Activated CD8-positive, alpha-beta T cell treated with anti-CD3 and anti-CD28 coated beads, Interleukin-2, amount 10 ng/mL, durations not matched to agents 7 days and 5 days (primary cell): ENCODE data around the gene MRPL2. TPM values are rescaled to one million over a fixed set of nuclear protein-coding genes. Genes with fewer than 3 reads are reported as not detected.

Experiments used
- ATAC-seq: fragments of 150-1000 bp; cut with Tn5 transposase; one replicate; pipeline ENCODE4 v1.10.0; 2021; ENCODE audit warnings: moderate library complexity
- CTCF ChIA-PET: fragments of 350-600 bp; sonication (Branson Sonifier 250); formaldehyde crosslinking; loops from one replicate; lab custom pipeline; 2021; ENCODE audit warnings: antibody characterized with exemption; lab: Charles Lee
- POLR2A ChIA-PET: fragments of 350-600 bp; sonication (Branson Sonifier 250); formaldehyde crosslinking; loops from one replicate; lab custom pipeline; 2021; ENCODE audit warnings: antibody characterized with exemption; lab: Charles Lee
- DNase-seq: peaks from one replicate; pipeline ENCODE4 v3.0.0-alpha.2; 2020
- H3K27ac Mint-ChIP-seq: one replicate; pipeline ENCODE4 v1.8.0; 2021; ENCODE audit warnings: mild to moderate bottlenecking, mixed read lengths
- H3K27me3 Mint-ChIP-seq: one replicate; pipeline ENCODE4 v1.8.0; 2021; ENCODE audit warnings: low read depth, mixed read lengths
- H3K36me3 Mint-ChIP-seq: one replicate; pipeline ENCODE4 v1.8.0; 2021; ENCODE audit warnings: low read depth, mixed read lengths
- H3K4me1 Mint-ChIP-seq: one replicate; pipeline ENCODE4 v1.8.0; 2021; ENCODE audit warnings: low read depth, mixed read lengths
- H3K4me3 Mint-ChIP-seq: one replicate; pipeline ENCODE4 v1.8.0; 2021; ENCODE audit warnings: mild to moderate bottlenecking, mixed read lengths
- H3K9me3 Mint-ChIP-seq: one replicate; pipeline ENCODE4 v1.8.0; 2022; ENCODE audit warnings: mixed read lengths; ENCODE audit not compliant: insufficient read depth
- total RNA-seq, 2 experiments: library from RNA; stranded (reverse); gene quantifications; one replicate each; pipeline ENCODE4 v1.2.3, GENCODE V29; 2021

MRPL2 gene
- total RNA-seq, result 10 to 100 TPM; 57.5 to 58.7 TPM

DNA sequence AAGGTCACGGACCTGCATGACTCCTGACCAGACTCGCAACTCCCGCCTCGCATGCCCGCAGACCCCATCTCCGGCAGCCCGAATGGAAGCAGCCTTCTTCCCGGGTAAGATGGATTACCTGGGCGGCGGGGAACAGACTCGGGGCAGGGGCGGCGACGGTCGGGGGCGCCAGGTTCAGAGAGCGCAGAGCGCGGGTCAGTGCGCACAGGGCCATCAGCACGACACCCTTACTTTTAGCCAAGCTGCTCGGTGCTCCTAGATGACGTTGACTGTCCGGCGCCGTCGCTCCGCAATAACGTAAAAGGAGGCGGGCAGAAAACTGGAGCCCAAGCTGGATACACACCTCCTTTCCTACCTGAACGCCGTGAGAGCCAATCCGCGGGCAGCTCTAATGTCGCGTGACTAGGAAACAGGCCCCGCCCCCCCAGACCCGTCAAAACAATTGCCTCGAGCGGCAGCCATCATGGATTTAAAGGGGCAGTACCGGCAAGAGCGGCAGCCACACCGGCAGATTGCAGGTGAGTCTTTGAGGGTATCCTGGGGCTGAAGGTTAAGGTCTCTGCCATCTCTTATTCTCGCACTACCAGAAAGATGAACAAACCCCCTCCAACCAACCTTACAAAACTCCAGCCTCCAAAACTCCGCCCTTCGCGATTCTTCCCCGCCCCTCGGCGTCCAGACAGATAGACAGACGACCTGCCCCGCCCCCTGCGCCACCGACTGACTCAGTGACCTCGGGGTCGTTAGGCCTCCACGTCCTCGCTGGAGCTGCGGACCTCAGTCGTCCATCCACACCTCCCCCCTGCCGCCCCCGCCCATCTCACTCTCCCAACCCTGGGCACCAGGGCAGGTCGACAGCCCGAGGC, at the start of gene MRPL2, which contains the start of gene KLC4:
Gene MRPL2, minus strand, starts transcription at position 267 of the 866 bp plus-strand sequence. Its CDS starts 53 bp downstream, at position 214.
Gene KLC4, plus strand, starts transcription at position 464 of the 866 bp plus-strand sequence. CDS start 1,705 bp downstream, outside the sequence.
- H3K9me3 Mint-ChIP-seq, result no peaks in the 10 kb centered on the region
- H3K4me3 Mint-ChIP-seq, result peak within 1 kb of the TSS; percentile 95
- H3K36me3 Mint-ChIP-seq, result peaks cover 21% of the 10 kb centered on the region
- H3K27ac Mint-ChIP-seq, result peak within 1 kb of the TSS; percentile 98
- ChIA-PET CTCF (interaction anchor here (0.7 to 1.5 kb wide), 5 partner anchors 10 to 339 kb away, joined by 3 to 8 read pairs (median 4); partner anchors contain the start of genes KLHDC3 and MEA1), POLR2A (interaction anchor here (0.7 to 1.4 kb wide), 7 partner anchors 10 to 418 kb away, joined by 3 to 6 read pairs (median 3); partner anchors contain the start of genes KLHDC3, MEA1, PPP2R5D and TJAP1)
- no peaks in the 10 kb centered on the region for H3K27me3 Mint-ChIP-seq
- DNase-seq, result peak; percentile 99
- peak; percentile 95 for ATAC-seq
- peaks cover 25% of the 10 kb centered on the region for H3K4me1 Mint-ChIP-seq

DNA sequence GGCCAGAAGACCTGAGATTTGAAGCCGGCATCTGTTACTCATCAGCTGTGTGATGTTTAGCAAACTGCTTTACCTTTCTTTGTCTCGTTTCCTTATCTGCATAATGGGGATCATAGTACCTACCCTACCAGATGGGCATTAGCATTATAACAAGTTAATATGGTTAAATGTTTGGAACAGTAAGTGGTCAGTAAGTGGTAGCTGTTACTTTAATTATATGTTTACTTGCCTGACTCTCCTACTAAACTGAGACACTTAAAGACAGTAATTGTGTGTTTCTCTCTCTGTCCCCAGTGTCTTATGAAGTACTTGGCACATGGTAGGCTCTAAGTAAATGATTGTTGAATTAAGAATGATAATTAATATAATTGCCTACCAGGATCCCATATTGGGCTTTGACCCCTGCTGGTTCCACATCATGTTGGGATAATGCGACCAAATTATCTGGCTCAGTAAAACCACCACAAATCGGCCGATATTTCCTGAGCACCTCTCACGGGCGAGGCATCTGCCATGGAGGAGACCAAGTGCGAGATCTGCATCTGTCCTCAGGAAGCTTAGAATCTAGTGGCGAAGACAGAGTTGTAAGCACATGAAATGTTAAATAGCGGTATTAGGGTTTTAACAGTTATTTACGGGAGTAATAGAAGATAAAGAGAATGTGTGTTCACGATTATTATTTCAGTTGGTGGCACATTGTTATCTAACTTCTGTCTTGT, 48.3 kb upstream of the MRPL2 start:
- H3K4me3 Mint-ChIP-seq, result no peak overlapping the region
- no peak overlapping the region for H3K27ac Mint-ChIP-seq
- peaks cover 8% of the 10 kb centered on the region for H3K27me3 Mint-ChIP-seq
- H3K9me3 Mint-ChIP-seq, result no peaks in the 10 kb centered on the region
- ChIA-PET CTCF (no interaction called here), POLR2A (interaction anchor here (1.0 kb wide), 1 partner anchor 18 kb away, joined by 3 read pairs; no protein-coding TSS in a partner anchor)
- DNase-seq, result no peak
- no peaks in the 10 kb centered on the region for H3K36me3 Mint-ChIP-seq
- no peak for ATAC-seq
- peaks cover 4% of the 10 kb centered on the region for H3K4me1 Mint-ChIP-seq

DNA sequence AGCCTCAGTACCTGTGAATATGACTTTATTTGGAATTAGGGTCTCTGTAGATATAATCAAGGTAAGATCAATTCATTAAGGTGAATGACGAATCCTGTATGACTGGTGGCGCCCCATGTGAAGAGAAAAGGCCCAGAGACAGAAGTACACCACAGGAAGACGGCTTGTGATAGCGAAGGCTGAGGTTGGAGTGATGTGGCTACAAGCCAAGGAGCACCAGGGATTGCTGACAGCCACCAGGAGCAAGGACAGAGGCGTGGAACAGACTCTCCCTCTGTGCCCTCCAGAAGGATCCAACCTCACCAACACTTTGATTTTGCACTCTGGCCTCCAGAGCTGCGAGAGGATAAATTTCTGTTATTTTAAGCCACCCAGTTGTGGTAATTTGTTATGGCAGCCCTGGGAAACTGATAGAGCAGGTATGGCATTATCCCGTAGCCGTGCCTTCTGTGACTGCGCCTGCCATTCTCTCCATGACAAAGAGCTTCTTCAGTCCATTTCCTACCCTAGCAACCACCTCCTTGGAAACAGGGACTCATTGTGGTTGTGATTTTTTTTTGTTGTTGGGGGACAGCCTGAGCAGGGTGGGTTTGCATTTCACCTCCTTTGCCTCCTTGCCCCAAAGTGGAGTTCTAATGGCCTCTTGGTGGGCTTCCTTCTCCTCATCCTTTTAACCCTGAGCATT, 46.4 kb upstream of the MRPL2 start:
- H3K36me3 Mint-ChIP-seq, result no peaks in the 10 kb centered on the region
- no peak overlapping the region for H3K4me3 Mint-ChIP-seq
- POLR2A ChIA-PET, result no interaction called here
- peaks cover 8% of the 10 kb centered on the region for H3K27me3 Mint-ChIP-seq
- H3K27ac Mint-ChIP-seq, result no peak overlapping the region
- no peaks in the 10 kb centered on the region for H3K9me3 Mint-ChIP-seq
- peaks cover 4% of the 10 kb centered on the region for H3K4me1 Mint-ChIP-seq
- no peak for DNase-seq
- CTCF ChIA-PET, result interaction anchor here (1.3 kb wide), 1 partner anchor 9 kb away, joined by 4 read pairs; no protein-coding TSS in a partner anchor
- no peak for ATAC-seq

DNA sequence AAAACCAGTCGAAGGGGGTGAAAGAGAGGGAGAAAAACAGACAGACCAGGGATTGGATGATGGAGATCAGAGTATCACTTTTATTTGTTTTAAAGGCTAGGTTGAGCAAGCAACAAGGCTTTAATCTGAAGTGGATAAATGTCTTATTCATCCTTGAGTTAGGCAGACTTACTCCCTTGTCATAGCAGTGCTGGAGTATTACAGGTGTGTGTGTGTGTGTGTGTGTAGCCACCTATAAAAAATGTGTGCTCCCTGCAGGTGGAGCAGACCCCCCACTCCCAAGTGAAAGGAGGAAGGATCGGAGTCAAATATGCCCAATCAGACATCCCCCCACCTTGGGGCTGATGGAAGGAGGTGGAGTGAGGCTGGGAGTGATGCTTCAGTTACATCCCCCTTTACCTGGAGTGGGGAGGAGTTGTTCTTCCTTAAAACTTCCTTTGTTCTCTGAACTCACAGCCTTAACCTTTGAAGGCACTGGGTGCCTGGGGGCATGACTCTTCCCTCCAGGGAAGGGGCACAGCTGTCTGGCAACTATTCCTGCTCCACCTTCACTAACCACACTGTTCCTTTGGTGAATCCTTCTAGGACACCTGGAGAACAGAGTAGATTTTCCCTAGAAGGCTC, 44.1 kb upstream of the MRPL2 start:
- no peak for ATAC-seq
- POLR2A ChIA-PET, result no interaction called here
- Mint-ChIP-seq H3K4me3 (no peak overlapping the region), H3K4me1 (peaks cover 4% of the 10 kb centered on the region), H3K27me3 (peaks cover 8% of the 10 kb centered on the region), H3K9me3 (no peaks in the 10 kb centered on the region), H3K36me3 (no peaks in the 10 kb centered on the region), H3K27ac (no peak overlapping the region)
- CTCF ChIA-PET, result no interaction called here
- DNase-seq, result no peak

DNA sequence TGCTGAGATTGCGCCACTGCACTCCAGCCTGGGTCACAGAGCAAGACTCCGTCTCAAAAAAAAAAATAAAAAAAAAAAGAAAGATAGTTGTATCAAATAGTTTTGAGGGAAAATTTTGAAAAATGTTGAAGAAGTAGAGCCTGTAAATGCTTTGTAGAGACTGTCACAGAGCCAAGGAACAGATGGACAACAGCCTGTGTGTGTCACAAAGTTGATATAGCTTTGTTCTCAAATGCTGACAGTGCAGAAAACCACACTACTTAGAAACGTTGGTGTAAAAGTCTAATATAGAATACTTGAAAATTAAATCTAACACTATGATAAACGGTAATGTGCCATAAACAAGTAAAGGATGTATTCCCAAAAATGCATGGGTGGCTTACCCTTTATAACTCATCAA, 42.3 kb upstream of the MRPL2 start:
- Mint-ChIP-seq H3K9me3 (no peaks in the 10 kb centered on the region), H3K4me3 (no peak overlapping the region), H3K4me1 (peaks cover 4% of the 10 kb centered on the region), H3K27me3 (peaks cover 8% of the 10 kb centered on the region), H3K36me3 (no peaks in the 10 kb centered on the region), H3K27ac (no peak overlapping the region)
- CTCF ChIA-PET, result no interaction called here
- DNase-seq (no peak), ATAC-seq (no peak)
- POLR2A ChIA-PET, result no interaction called here

DNA sequence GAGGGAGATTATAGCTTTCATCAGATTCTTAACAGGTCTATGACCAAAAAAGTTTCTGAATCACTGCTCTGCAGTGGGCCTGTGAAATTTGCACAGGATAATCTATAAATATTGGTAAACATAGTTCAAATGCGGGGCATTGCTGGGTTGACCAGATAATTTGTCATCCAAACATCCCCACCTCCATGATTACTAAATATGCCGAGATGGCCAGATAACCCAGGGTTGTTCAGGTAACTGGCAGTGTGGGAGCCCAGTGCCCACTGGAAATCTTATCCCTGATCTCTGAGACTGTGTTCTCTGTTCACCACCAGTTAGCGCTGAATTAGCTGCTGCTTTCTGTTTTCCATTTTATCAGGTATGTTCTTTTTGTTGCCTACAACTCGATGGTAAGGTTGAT, 38.3 kb upstream of the MRPL2 start:
- no peak for ATAC-seq
- no peaks in the 10 kb centered on the region for H3K27me3 Mint-ChIP-seq
- POLR2A ChIA-PET, result no interaction called here
- CTCF ChIA-PET, result interaction anchor here (1.0 to 1.4 kb wide), 2 partner anchors 41 to 45 kb away, joined by 3 to 5 read pairs; no protein-coding TSS in a partner anchor
- no peak overlapping the region for H3K4me3 Mint-ChIP-seq
- DNase-seq, result no peak
- no peak overlapping the region for H3K27ac Mint-ChIP-seq
- no peaks in the 10 kb centered on the region for H3K36me3 Mint-ChIP-seq
- no peaks in the 10 kb centered on the region for H3K9me3 Mint-ChIP-seq
- H3K4me1 Mint-ChIP-seq, result peaks cover 9% of the 10 kb centered on the region

DNA sequence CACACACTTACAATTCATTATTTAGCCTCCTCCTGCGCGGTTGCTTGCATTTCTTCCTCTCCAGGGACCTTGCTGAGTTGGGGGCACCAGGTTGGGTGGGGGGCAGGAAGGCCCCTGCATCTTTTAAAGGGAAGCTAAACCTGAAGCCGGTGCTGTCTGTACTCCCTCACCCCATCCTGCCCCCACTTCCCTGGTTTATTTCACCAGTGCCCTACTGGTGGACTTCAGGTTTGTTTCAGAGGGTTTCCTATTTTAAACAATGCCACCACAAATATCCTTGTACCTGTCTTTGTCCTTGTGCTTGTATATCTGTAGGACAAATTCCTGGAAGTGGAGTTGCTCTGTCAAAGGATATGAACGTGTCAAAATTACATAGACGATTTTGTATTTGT, 37.9 kb upstream of the MRPL2 start:
- ChIA-PET CTCF (interaction anchor here (1.0 to 1.4 kb wide), 3 partner anchors 9 to 45 kb away, joined by 3 to 5 read pairs (median 4); no protein-coding TSS in a partner anchor), POLR2A (no interaction called here)
- ATAC-seq (no peak), DNase-seq (no peak)
- no peaks in the 10 kb centered on the region for H3K9me3 Mint-ChIP-seq
- H3K27ac Mint-ChIP-seq, result no peak overlapping the region
- peaks cover 10% of the 10 kb centered on the region for H3K4me1 Mint-ChIP-seq
- no peak overlapping the region for H3K4me3 Mint-ChIP-seq
- no peaks in the 10 kb centered on the region for H3K36me3 Mint-ChIP-seq
- no peaks in the 10 kb centered on the region for H3K27me3 Mint-ChIP-seq

DNA sequence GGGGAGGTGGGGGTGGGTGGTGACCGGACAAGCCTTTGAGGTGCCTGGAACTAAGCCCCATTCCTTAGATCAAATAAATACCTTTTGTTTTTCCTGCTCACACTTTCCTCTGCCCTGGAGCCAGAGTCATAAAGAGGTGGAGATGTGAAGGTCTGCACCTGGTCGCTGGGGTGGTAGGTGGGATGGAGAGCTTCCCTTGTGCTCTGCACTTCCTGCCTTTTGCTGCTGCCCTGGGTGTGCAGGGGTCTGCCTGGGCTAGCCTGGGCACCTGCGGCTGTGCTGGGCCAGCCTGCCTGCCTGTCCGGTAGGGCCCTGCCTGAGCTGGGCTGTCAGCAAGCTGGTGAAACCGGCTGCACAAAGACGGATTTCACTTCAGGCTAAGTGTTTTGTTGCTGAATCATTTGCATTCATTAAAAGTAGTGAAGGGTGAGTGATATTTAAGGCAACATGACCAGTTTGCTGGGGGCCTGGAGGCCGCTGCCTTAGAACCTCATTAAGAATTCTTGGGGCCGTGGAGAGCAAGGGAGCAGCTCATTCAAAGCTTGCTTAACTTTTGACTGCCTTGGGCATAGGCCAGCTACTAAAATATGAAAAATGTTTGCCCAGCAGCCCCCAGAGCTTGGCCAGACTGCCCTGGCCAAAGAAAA, 37.3 kb upstream of the MRPL2 start:
- no peaks in the 10 kb centered on the region for H3K9me3 Mint-ChIP-seq
- ATAC-seq (no peak), DNase-seq (no peak)
- H3K4me1 Mint-ChIP-seq, result peaks cover 10% of the 10 kb centered on the region
- H3K27me3 Mint-ChIP-seq, result no peaks in the 10 kb centered on the region
- POLR2A ChIA-PET, result no interaction called here
- no peak overlapping the region for H3K27ac Mint-ChIP-seq
- CTCF ChIA-PET, result interaction anchor here (1.1 to 1.4 kb wide), 2 partner anchors 10 to 46 kb away, joined by 4 to 5 read pairs; no protein-coding TSS in a partner anchor
- no peak overlapping the region for H3K4me3 Mint-ChIP-seq
- H3K36me3 Mint-ChIP-seq, result no peaks in the 10 kb centered on the region

DNA sequence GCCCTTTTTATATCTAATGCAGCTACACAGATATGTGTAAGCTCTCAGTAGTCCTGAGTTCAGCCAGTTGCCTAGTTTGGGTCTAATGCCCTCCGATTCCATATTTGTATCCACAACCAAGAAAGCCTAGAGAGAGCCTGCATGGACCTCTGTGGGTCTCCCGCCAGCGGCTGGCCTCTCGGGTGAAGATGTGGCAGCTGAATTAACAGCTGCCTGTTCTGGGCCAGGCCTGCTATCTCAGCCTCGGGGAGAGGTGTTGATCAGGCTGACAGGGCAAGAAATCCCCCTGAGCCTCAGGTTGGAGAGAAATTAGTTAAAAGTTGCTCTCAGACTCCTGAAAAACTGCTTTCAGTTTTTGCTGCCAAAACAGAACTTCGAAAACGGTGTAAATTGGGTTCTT, 36.7 kb upstream of the MRPL2 start:
- ATAC-seq (no peak), DNase-seq (no peak)
- no peaks in the 10 kb centered on the region for H3K27me3 Mint-ChIP-seq
- no peaks in the 10 kb centered on the region for H3K36me3 Mint-ChIP-seq
- CTCF ChIA-PET, result no interaction called here
- H3K4me1 Mint-ChIP-seq, result peaks cover 10% of the 10 kb centered on the region
- POLR2A ChIA-PET, result no interaction called here
- no peak overlapping the region for H3K4me3 Mint-ChIP-seq
- H3K9me3 Mint-ChIP-seq, result no peaks in the 10 kb centered on the region
- no peak overlapping the region for H3K27ac Mint-ChIP-seq

DNA sequence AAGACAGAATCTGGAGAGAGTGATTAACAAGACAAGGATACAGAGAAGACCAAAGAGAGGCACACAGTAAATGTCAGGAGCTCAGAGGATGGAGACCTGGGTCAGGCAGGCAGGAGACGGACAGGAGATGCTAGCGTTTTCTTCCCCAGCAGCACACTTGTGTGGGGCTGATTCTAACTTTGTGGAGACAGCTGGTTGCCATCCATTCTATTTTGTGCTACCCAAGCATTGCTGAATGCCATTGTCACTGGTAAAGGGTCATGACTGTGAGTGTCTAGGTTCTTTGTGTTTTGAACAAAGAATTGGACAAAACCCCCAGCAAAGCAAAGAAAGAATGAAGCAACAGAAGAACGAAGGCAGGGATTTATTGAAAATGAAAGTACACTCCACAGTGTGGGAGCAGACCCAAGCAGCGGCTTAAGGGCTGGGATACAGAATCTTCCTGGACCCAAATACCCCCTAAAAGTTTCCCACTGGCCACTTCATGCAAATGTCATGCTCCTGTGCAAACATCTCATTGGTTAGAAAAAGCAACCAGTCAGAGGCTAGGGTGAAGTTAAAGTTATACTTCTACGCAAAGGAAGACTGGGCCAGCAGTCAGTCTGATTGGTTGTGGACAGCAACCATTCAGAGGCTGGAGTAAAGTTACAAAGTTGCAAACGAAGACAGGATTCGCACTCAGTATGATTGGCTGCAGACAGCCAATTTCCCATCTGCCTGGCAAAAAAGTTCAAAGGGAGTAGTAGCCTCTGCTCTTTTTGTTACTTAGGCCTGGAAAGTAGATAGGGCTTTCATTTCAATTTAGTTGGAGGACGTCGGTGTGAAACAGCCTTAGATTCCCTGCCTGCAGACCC, 34.4 kb upstream of the MRPL2 start:
- DNase-seq, result no peak
- ATAC-seq, result no peak
- Mint-ChIP-seq H3K4me1 (peaks cover 10% of the 10 kb centered on the region), H3K27me3 (no peaks in the 10 kb centered on the region), H3K9me3 (no peaks in the 10 kb centered on the region), H3K36me3 (no peaks in the 10 kb centered on the region), H3K27ac (no peak overlapping the region), H3K4me3 (no peak overlapping the region)
- CTCF ChIA-PET, result no interaction called here
- POLR2A ChIA-PET, result interaction anchor here (0.6 kb wide), 1 partner anchor 532 kb away, joined by 5 read pairs; no protein-coding TSS in a partner anchor
